T-helper 1 cell treated with Interleukin-12 subunit alpha and Interleukin-12 subunit beta and Interleukin-4 antibody, amounts not matched to agents 30 μg/mL and 1 μg/mL, for 36 hours (primary cell): ENCODE data around the gene LRCH3.
"Not testable (repeated sequence)": the region's sequence is repeated elsewhere in the genome, so short reads cannot be mapped to it uniquely, and the experiment has no call there.

Experiments
- H3K27ac Mint-ChIP-seq: one replicate; pipeline ENCODE4 v1.8.0; 2021; ENCODE audit warnings: mild to moderate bottlenecking, mixed read lengths
- H3K27me3 Mint-ChIP-seq: one replicate; pipeline ENCODE4 v1.8.0; 2021; ENCODE audit warnings: low read depth, mixed read lengths
- H3K36me3 Mint-ChIP-seq: one replicate; pipeline ENCODE4 v1.8.0; 2021; ENCODE audit warnings: low read depth, mixed read lengths
- H3K4me1 Mint-ChIP-seq: one replicate; pipeline ENCODE4 v1.8.0; 2021; ENCODE audit warnings: low read depth, mixed read lengths
- H3K4me3 Mint-ChIP-seq: one replicate; pipeline ENCODE4 v1.8.0; 2021; ENCODE audit warnings: mild to moderate bottlenecking, moderate library complexity, mixed read lengths
- H3K9me3 Mint-ChIP-seq: one replicate; pipeline ENCODE4 v1.8.0; 2021; ENCODE audit warnings: mixed read lengths

Gene LRCH3

DNA sequence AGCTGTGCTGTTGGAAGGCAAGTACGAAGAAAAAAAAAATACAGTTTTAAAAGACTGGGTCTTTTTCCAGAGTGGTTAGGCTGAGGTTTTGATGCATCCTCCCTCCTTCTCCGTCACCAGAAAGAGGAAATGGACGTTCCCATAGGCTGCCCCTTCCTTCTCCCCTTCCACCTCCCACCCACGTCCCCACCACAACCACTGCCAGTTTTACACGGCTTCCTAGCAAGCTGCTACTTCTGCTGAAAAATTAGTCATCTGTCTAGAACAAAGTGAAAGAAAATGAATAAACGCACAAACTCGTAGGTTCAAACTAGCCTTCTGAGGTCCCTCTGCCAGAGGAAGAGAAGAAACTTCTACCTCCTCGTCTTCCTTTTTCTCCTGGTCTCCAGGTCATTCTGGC, 87.4 kb downstream of the LRCH3 start:
- Mint-ChIP-seq H3K36me3 (peaks cover 27% of the 10 kb centered on the region), H3K27ac (peak overlapping the region; percentile 88), H3K4me3 (peak overlapping the region; percentile 37), H3K27me3 (no peaks in the 10 kb centered on the region), H3K9me3 (no peaks in the 10 kb centered on the region), H3K4me1 (peaks cover 19% of the 10 kb centered on the region)

DNA sequence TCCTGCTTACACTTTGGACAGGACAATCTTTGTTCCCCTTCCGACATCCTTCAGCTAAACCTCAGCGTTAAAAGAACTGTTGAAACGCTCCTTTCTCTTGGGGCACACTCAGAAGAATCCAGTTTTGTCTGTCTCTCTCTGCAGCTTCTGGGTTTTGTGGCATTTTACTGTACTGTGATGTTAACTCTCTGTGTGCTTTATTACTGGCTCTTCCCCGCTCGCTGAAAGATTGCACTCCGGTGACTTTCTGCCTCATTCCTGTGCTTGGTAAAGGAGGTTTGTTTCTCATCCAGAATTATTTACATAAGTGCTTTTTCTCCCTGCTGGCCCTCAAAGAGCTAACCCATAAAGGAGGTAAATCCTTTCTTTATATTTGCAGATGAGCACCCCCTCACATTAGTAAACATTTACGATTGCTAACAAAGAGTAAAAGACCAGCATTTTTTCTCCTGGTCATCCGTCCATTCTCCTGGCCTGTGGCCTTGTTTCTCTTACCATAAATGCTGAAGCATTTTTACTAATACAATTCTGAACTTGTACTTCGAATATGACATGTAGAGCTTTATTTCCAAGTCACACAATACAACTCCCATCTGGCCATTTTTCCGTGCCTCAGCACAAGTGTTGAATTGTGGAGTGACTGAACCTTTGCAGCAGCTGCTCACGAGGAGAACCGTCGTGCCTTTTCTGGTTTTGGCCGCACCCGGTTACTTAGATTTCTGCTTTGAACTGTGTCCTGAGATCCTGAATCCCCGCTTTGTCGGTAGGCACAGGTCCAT, 89.6 kb downstream of the LRCH3 start:
- Mint-ChIP-seq H3K4me1 (peaks cover 19% of the 10 kb centered on the region), H3K36me3 (peaks cover 33% of the 10 kb centered on the region), H3K27me3 (no peaks in the 10 kb centered on the region), H3K9me3 (no peaks in the 10 kb centered on the region), H3K27ac (peak overlapping the region; percentile 1), H3K4me3 (no peak overlapping the region)

DNA sequence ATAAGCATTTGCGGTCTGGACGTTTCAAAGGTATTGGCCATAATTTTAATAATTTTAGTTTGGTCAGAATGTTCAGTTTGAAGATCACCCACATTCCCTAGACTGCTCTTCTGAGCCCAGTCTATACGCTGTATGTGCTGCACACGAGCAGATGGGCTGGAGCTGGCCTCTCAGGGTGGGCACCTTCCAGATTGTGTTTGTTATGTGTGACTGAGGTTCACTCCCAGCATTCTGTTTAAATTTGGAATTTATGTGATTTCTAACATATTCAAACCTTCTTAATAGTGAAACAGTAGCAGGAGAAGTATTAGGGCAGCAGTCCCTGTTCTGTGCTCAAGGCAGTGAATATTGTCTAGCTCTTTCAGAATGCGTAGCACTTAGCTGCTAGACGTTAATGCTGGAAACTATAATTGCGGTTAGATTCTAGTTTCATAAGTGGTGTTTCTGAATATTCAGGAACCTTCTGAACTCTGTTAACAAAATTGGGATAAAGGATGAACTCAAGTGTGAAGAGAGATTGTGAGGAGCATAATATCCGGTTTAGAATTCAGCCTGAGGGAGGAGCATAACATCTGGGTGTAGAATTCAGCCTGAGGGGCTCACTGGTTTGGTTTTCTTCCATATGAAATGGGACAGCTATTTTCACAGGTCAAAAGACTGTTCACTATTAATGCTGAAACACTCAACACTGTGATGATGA, 90.4 kb downstream of the LRCH3 start:
- Mint-ChIP-seq H3K9me3 (no peaks in the 10 kb centered on the region), H3K36me3 (peaks cover 34% of the 10 kb centered on the region), H3K4me3 (no peak overlapping the region), H3K4me1 (peaks cover 19% of the 10 kb centered on the region), H3K27ac (no peak overlapping the region), H3K27me3 (no peaks in the 10 kb centered on the region)

DNA sequence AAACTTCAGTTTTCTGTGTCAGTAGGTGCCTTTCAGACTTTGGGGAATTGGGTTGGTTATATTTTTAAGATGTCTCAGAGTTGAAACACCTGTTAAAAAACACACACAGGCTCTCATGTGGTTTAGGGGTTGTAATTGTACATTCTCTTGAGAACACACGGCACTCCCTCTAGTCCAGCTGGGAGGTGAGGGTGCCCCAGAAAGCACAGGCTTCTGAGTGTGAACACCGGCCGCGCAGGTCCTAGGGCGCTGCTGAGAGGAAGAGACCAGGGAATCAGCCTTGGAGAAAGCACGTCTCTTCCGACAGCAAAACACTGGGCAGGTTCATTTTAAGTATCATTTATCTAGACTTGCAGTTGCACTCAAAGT, 90.9 kb downstream of the LRCH3 start:
- H3K4me3 Mint-ChIP-seq: no peak overlapping the region
- peaks cover 34% of the 10 kb centered on the region for H3K36me3 Mint-ChIP-seq
- H3K27me3 Mint-ChIP-seq: no peaks in the 10 kb centered on the region
- H3K9me3 Mint-ChIP-seq: no peaks in the 10 kb centered on the region
- no peak overlapping the region for H3K27ac Mint-ChIP-seq
- H3K4me1 Mint-ChIP-seq: peaks cover 19% of the 10 kb centered on the region

DNA sequence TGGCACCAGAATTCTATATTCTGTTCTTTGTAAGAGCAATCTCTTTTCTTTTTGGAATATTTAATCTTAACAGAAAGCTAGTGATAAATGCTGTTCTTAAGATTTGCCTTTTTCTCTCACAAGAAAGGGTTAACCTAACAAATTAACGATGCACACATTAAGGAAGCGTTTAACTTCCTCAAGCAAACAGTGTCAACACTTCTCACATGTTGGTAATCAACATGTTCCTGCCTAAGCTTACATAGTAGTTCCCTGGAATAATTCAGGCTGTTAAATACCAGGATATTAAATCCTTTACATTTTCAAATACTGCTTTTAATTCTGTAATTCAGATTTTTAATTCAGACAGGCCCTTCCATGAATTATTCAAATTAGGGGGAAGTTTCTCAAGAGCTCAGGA, 91.5 kb downstream of the LRCH3 start:
- Mint-ChIP-seq H3K27ac (no peak overlapping the region), H3K4me3 (no peak overlapping the region), H3K9me3 (no peaks in the 10 kb centered on the region), H3K4me1 (peaks cover 19% of the 10 kb centered on the region), H3K27me3 (no peaks in the 10 kb centered on the region), H3K36me3 (peaks cover 31% of the 10 kb centered on the region)

DNA sequence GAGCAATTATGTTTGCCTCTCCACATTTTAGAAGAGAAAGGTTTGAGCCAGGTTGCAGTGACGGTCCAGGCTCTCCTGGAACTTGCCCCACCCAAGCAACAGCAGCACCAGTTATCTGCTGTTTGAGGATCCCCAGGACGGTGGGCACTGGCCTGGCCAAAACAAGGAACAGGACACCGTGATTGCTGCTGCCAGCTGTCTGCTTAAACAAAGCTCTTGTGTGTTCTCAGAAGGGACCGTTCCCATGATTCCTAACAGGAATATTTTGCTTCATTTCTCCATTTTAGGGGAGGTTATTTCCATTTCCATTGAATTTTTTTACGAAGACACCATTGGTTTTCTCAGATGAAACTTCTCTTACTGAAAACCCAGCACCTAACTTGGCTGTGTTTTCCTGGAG, 92.5 kb downstream of the LRCH3 start:
- Mint-ChIP-seq H3K4me1 (peaks cover 12% of the 10 kb centered on the region), H3K36me3 (peaks cover 28% of the 10 kb centered on the region), H3K27me3 (no peaks in the 10 kb centered on the region), H3K4me3 (no peak overlapping the region), H3K27ac (no peak overlapping the region), H3K9me3 (no peaks in the 10 kb centered on the region)

DNA sequence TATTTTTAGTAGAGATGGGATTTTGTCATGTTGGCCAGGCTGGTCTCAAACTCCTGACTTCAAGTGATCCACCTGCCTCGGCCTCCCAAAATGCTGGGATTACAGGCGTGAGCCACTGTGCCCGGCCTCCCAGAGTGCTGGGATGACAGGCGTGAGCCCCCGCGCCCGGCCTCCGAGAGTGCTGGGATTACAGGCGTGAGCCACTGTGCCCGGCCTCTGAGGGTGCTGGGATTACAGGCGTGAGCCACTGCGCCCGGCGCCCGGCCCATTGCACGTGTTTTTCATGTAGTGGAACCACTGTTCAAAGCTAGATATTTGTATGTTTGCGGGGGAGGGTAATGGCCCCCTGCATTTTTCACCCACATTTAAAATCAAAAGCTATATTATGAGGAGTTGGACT, 93.3 kb downstream of the LRCH3 start:
- H3K4me1 Mint-ChIP-seq, H3K4me3 Mint-ChIP-seq, H3K27ac Mint-ChIP-seq, H3K27me3 Mint-ChIP-seq, H3K9me3 Mint-ChIP-seq: not testable (repeated sequence)
- H3K36me3 Mint-ChIP-seq: peaks cover 28% of the 10 kb centered on the region

DNA sequence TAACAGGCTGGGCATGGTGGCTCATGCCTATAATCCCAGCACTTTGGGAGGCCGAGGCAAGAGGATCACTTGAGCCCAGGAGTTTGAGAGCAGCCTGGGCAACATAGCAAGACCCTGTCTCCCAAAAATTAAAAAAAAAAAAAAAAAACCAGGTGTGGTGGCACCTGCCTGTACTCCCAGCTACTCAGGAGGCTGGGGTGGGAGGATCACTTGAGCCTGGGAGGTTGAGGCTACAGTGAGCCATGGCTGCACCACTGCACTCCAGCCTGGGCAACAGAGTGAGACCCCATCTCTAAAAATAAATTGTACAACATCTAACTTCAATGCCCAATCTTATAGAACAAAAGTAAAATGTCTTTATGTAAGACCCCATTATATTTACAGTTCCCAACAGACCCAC, 95.0 kb downstream of the LRCH3 start:
- not testable (repeated sequence) for H3K27me3 Mint-ChIP-seq, H3K4me1 Mint-ChIP-seq, H3K27ac Mint-ChIP-seq, H3K9me3 Mint-ChIP-seq, H3K4me3 Mint-ChIP-seq
- H3K36me3 Mint-ChIP-seq: peaks cover 17% of the 10 kb centered on the region

DNA sequence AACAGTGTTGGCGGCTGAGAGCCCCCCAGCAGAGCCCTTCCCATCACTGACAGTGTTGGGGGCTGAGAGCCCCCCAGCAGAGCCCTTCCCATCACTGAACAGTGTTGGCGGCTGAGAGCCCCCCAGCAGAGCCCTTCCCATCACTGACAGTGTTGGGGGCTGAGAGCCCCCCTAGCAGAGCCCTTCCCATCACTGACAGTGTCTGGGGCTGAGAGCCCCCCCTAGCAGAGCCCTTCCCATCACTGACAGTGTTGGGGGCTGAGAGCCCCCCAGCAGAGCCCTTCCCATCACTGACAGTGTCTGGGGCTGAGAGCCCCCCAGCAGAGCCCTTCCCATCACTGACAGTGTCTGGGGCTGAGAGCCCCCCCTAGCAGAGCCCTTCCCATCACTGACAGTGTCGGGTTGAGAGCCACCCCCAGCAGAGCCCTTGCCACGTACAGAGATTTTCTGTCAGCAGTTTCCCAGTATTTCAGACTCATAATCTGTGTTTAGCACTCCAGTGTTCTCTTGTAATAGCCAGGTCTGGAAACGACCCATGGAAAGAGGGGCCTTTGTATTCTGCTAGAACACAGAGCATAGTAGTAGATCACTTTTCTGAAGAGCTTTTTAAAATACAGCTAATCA, 96.5 kb downstream of the LRCH3 start:
- H3K4me1 Mint-ChIP-seq, H3K9me3 Mint-ChIP-seq, H3K27ac Mint-ChIP-seq, H3K4me3 Mint-ChIP-seq, H3K27me3 Mint-ChIP-seq: not testable (repeated sequence)
- H3K36me3 Mint-ChIP-seq: peaks cover 10% of the 10 kb centered on the region

DNA sequence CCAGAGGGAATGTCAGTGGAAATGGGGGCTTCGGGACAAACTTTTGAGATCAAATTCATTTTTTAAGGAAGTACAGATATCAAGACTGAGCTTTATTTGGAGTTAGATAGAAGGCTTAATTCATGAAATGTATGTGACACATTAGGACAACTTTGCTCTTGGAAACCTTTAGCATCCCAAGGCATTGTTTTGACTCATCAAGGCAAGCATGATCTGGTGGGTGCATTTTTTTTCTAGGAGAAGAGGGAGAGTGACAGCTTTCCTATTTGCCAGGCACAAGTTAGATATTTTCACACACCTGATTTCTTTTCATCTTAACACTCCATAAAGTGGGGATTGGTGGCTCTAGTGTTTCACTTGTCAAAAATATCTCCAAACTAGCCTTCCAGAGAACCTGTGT, 97.5 kb downstream of the LRCH3 start:
- Mint-ChIP-seq H3K36me3 (peaks cover 10% of the 10 kb centered on the region), H3K27me3 (no peaks in the 10 kb centered on the region), H3K9me3 (no peaks in the 10 kb centered on the region), H3K27ac (no peak overlapping the region), H3K4me3 (no peak overlapping the region), H3K4me1 (no peaks in the 10 kb centered on the region)

DNA sequence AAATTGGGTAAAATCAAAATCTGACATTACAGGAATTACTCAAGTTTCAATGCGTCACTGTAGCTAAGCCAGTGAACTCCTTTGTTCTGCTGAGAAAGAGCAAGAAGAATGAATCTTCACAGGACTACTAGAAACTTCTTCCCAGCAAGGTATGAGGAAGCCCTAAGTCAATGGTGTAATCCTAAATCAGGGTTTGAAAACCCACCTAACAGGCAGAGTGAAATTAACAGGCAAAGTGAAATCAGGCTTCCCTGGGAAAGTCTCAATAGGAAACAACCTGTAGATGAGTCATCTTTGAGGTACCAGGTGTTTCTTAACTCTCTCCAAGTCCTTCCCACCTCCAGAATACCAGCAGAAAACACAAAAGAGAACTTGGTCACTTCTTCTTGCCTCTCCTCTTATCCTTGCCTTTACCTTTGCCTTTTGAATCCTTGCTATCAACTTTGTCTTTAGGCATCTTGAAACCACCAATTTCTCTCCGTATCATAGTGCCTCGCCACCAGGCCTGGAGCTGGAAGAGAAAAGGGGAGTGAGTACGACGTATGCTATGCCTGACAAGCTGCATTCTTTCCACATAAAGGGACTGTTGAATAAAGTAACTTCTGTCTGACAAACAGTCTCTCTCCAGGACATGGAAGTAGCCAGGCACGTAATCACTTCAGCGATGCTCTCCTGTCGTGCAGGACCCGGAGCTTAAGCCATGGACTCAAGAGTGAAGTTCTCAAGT, 98.3 kb downstream of the LRCH3 start:
- Mint-ChIP-seq H3K36me3 (peaks cover 10% of the 10 kb centered on the region), H3K9me3 (no peaks in the 10 kb centered on the region), H3K4me3 (no peak overlapping the region), H3K27ac (no peak overlapping the region), H3K27me3 (no peaks in the 10 kb centered on the region), H3K4me1 (no peaks in the 10 kb centered on the region)

DNA sequence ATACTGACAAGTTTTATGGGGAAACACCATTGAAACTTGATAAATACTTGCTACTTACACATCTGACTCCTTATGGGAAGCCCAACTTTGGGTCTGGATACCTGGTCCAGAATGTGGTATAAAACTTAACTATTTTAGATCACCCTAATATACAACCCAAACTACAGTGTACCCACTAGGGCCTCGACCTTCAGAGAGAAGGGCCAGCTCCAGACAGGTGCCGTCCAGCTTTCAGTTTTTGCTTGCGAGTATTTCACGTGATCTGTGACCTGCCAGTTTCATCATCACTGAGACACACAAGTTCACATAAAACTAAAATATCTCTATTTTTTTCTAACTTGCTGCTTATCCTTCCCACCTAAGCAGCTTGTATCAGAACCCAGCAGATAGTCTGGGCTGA, 99.6 kb downstream of the LRCH3 start:
- peaks cover 4% of the 10 kb centered on the region for H3K36me3 Mint-ChIP-seq
- H3K27ac Mint-ChIP-seq: no peak overlapping the region
- H3K27me3 Mint-ChIP-seq: no peaks in the 10 kb centered on the region
- H3K4me1 Mint-ChIP-seq: no peaks in the 10 kb centered on the region
- no peaks in the 10 kb centered on the region for H3K9me3 Mint-ChIP-seq
- H3K4me3 Mint-ChIP-seq: no peak overlapping the region

DNA sequence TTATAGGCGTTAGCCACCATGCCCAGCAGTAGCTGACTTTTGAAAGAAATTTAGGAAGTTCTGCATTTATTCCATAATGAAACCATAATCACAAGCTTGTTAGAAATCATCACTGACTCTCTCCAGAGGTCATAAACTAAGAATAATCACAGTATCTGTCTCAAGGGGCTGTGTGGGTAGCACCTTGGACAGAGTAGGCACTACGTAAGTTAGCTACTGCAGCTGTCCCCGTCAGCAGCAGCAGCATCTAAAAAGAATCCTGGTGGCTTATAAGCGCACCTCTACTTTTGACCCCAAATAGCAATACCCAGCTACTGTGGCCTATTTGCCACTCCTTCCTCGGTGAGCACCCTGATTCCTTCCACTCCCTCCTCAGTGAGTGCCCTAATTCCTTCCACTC, 101.1 kb downstream of the LRCH3 start:
- Mint-ChIP-seq H3K9me3 (no peaks in the 10 kb centered on the region), H3K27ac (no peak overlapping the region), H3K4me3 (no peak overlapping the region)

DNA sequence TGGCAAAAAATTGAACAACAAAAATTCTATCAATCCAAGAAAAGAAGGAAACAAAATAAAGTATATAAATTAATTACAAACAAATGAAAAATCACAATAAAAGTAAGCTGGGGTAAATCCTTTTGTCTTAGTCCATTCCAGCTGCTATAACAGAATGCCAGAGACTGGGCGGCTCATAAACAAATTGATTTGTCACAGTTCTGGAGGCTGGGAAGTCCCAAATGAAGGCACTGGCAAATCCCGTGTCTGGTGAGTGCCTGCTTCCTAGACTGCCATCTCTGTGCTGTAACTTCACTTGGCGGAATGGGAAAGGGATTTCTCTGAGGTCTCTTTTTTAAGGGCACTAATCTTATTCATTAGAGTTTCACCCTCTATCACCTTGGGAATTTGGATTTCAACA, 105.4 kb downstream of the LRCH3 start:
- no peaks in the 10 kb centered on the region for H3K9me3 Mint-ChIP-seq
- no peak overlapping the region for H3K4me3 Mint-ChIP-seq
- no peaks in the 10 kb centered on the region for H3K4me1 Mint-ChIP-seq
- no peak overlapping the region for H3K27ac Mint-ChIP-seq
- no peaks in the 10 kb centered on the region for H3K36me3 Mint-ChIP-seq
- H3K27me3 Mint-ChIP-seq: peaks cover 3% of the 10 kb centered on the region

More for the DNA sequence above, 101.1 kb downstream of the LRCH3 start:
- Mint-ChIP-seq H3K36me3 (peaks cover 4% of the 10 kb centered on the region), H3K27me3 (no peaks in the 10 kb centered on the region), H3K4me1 (no peaks in the 10 kb centered on the region)
